MM.1S (cell line): ENCODE data around the gene SATB2.

Source experiments
- DNase-seq: peaks from one replicate; pipeline ENCODE4 v3.0.0-alpha.2; 2015
- H2AFZ ChIP-seq: fragments of 300-600 bp; sonication (generic); 2 replicates; pipeline ENCODE4 v1.6.0; 2016; ENCODE audit warnings: antibody characterized with exemption, low read length
- H3F3A ChIP-seq: fragments of 300-600 bp; sonication (generic); 2 replicates; pipeline ENCODE4 v1.6.1; 2016; ENCODE audit warnings: mild to moderate bottlenecking, antibody characterized with exemption, low read length, moderate library complexity, mixed read lengths; ENCODE audit not compliant: insufficient read depth
- H3K27ac ChIP-seq: fragments of 300-600 bp; sonication (generic); 2 replicates; pipeline ENCODE4 v1.5.1; 2016; ENCODE audit warnings: mild to moderate bottlenecking, low read length
- H3K27me3 ChIP-seq: fragments of 300-600 bp; sonication (generic); replicated peaks from 2 replicates; pipeline ENCODE4 v1.6.0; 2016; ENCODE audit warnings: low read length; ENCODE audit not compliant: insufficient read depth
- H3K36me3 ChIP-seq: fragments of 300-600 bp; sonication (generic); replicated peaks from 2 replicates; pipeline ENCODE4 v1.6.1; 2016; ENCODE audit warnings: mild to moderate bottlenecking, low read length, mixed read lengths; ENCODE audit not compliant: insufficient read depth
- H3K4me1 ChIP-seq: fragments of 300-600 bp; sonication (generic); 2 replicates; pipeline ENCODE4 v1.6.1; 2016; ENCODE audit warnings: low read length, mixed read lengths
- H3K4me2 ChIP-seq: fragments of 300-600 bp; sonication (generic); 2 replicates; pipeline ENCODE4 v1.6.0; 2016; ENCODE audit warnings: low read depth, low read length
- H3K4me3 ChIP-seq: fragments of 300-600 bp; sonication (generic); 2 replicates; pipeline ENCODE4 v1.5.1; 2016; ENCODE audit warnings: low read length, mixed read lengths
- H3K79me2 ChIP-seq: fragments of 300-600 bp; sonication (generic); 2 replicates; pipeline ENCODE4 v1.6.1; 2016; ENCODE audit warnings: mixed run types, low read length, mixed read lengths
- H3K9ac ChIP-seq: fragments of 300-600 bp; sonication (generic); 2 replicates; pipeline ENCODE4 v1.6.1; 2016; ENCODE audit warnings: low read length, mixed read lengths
- H3K9me2 ChIP-seq: fragments of 300-600 bp; sonication (generic); replicated peaks from 2 replicates; pipeline ENCODE4 v1.6.1; 2016; ENCODE audit warnings: mild to moderate bottlenecking, low read length, mixed read lengths; ENCODE audit not compliant: insufficient read depth
- H3K9me3 ChIP-seq: fragments of 300-600 bp; sonication (generic); replicated peaks from 2 replicates; pipeline ENCODE4 v1.6.1; 2016; ENCODE audit warnings: mild to moderate bottlenecking, low read length, mixed read lengths; ENCODE audit not compliant: insufficient read depth
- H4K20me1 ChIP-seq: fragments of 300-600 bp; sonication (generic); 2 replicates; pipeline ENCODE4 v1.6.1; 2016; ENCODE audit warnings: mild to moderate bottlenecking, low read length, moderate library complexity, mixed read lengths; ENCODE audit not compliant: insufficient read depth
- EZH2 ChIP-seq: fragments of 300-600 bp; sonication (generic); optimal IDR thresholded peaks from 2 replicates; pipeline ENCODE3; 2017; ENCODE audit warnings: low read depth, mild to moderate bottlenecking, antibody characterized with exemption, low read length, mixed read lengths
- EZH2phosphoT487 ChIP-seq: fragments of 300-600 bp; sonication (generic); IDR thresholded peaks from 2 replicates; pipeline ENCODE4 v1.6.1; 2018; ENCODE audit warnings: antibody characterized with exemption, low read length
- TF ChIP-seq, protein P1 (sequence below): fragments of 300-600 bp; sonication (generic); IDR thresholded peaks from 2 replicates; pipeline ENCODE4 v1.5.1; 2016; ENCODE audit warnings: antibody characterized with exemption, low read length, mixed read lengths

Gene SATB2

GRCh38 chr2:199446996-199447576 lies 10.7 kb downstream of the SATB2 start:
- no peak overlapping the region for H3K4me2 ChIP-seq
- H3K27me3 ChIP-seq, result no peaks in the 10 kb centered on the region
- no peak overlapping the region for H2AFZ ChIP-seq
- H3K9me2 ChIP-seq, result no peaks in the 10 kb centered on the region
- H3K4me1 ChIP-seq, result no peaks in the 10 kb centered on the region
- no peak for DNase-seq
- H3K9ac ChIP-seq, result no peak overlapping the region
- TF ChIP-seq, protein P1, sequence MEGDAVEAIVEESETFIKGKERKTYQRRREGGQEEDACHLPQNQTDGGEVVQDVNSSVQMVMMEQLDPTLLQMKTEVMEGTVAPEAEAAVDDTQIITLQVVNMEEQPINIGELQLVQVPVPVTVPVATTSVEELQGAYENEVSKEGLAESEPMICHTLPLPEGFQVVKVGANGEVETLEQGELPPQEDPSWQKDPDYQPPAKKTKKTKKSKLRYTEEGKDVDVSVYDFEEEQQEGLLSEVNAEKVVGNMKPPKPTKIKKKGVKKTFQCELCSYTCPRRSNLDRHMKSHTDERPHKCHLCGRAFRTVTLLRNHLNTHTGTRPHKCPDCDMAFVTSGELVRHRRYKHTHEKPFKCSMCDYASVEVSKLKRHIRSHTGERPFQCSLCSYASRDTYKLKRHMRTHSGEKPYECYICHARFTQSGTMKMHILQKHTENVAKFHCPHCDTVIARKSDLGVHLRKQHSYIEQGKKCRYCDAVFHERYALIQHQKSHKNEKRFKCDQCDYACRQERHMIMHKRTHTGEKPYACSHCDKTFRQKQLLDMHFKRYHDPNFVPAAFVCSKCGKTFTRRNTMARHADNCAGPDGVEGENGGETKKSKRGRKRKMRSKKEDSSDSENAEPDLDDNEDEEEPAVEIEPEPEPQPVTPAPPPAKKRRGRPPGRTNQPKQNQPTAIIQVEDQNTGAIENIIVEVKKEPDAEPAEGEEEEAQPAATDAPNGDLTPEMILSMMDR, result no peak
- no peak for TF ChIP-seq EZH2phosphoT487
- no peak for TF ChIP-seq EZH2
- H4K20me1 ChIP-seq, result no peaks in the 10 kb centered on the region
- no peaks in the 10 kb centered on the region for H3K9me3 ChIP-seq
- no peak overlapping the region for H3K4me3 ChIP-seq
- H3F3A ChIP-seq, result no peaks in the 10 kb centered on the region
- no peak overlapping the region for H3K27ac ChIP-seq
- H3K36me3 ChIP-seq, result no peaks in the 10 kb centered on the region
- no peaks in the 10 kb centered on the region for H3K79me2 ChIP-seq

GRCh38 chr2:199444749-199445148 lies 13.0 kb downstream of the SATB2 start:
- Histone ChIP-seq H3K79me2 (no peaks in the 10 kb centered on the region), H3F3A (no peaks in the 10 kb centered on the region), H3K4me2 (no peak overlapping the region), H3K4me3 (no peak overlapping the region), H3K36me3 (no peaks in the 10 kb centered on the region), H3K9me3 (no peaks in the 10 kb centered on the region), H4K20me1 (no peaks in the 10 kb centered on the region), H3K27me3 (no peaks in the 10 kb centered on the region), H3K27ac (no peak overlapping the region), H3K9ac (no peak overlapping the region), H2AFZ (no peak overlapping the region), H3K4me1 (no peaks in the 10 kb centered on the region), H3K9me2 (no peaks in the 10 kb centered on the region)
- TF ChIP-seq EZH2 (no peak), EZH2phosphoT487 (no peak)
- TF ChIP-seq, protein P1, result no peak
- DNase-seq, result no peak

DNA sequence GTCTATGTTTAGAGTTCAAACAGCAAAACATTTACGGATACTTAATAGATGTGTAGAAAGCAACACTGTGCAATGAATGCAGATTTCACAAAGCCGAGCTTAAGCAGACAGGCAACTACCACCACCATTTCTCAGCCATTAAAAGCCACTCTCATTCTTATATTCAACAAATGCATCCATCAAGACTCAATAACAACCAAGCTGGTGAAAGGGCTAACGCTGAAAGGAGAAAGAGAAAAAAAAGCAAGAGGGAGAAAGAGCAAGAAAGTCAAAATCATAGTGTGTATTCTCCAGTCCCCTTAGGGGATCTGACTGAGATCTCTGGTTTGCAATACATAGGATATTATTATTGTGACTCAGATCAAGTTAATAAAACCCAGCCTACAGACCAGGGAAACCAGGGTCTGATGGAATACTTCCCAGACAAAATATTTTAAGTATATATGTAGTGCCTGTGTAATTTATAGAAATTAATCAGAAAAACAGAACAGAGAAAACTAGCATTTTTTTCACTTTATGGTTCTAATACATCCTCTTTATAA lies 14.1 kb downstream of the SATB2 start:
- no peaks in the 10 kb centered on the region for H3K9me2 ChIP-seq
- no peaks in the 10 kb centered on the region for H3K36me3 ChIP-seq
- H3K9me3 ChIP-seq, result no peaks in the 10 kb centered on the region
- H4K20me1 ChIP-seq, result no peaks in the 10 kb centered on the region
- DNase-seq, result no peak
- no peaks in the 10 kb centered on the region for H3F3A ChIP-seq
- H3K79me2 ChIP-seq, result no peaks in the 10 kb centered on the region
- no peak overlapping the region for H2AFZ ChIP-seq
- H3K4me3 ChIP-seq, result no peak overlapping the region
- H3K27me3 ChIP-seq, result no peaks in the 10 kb centered on the region
- no peak overlapping the region for H3K27ac ChIP-seq
- no peak overlapping the region for H3K4me2 ChIP-seq
- H3K9ac ChIP-seq, result no peak overlapping the region
- TF ChIP-seq EZH2 (no peak), EZH2phosphoT487 (no peak)
- no peaks in the 10 kb centered on the region for H3K4me1 ChIP-seq

DNA sequence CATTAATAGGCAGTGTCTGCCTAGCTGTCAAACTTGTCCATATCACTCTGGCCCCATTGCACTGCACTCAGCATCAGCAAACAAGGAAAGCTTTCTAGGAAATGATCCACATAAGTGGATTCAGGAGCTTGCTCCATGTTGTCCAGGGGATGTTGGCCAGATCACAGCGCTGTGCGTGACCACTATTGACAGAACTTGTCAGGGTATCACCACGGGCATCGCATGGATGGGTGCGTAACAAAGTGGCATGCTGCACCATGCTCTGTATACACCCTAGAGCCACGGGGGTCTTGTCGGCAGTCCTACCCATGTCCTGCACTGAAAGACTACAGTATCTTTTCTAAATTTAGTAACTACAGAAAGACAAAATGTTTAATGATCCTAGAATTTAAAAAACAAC lies 15.6 kb downstream of the SATB2 start:
- Histone ChIP-seq H4K20me1 (no peaks in the 10 kb centered on the region), H3K4me2 (no peak overlapping the region), H3K79me2 (no peaks in the 10 kb centered on the region), H3K36me3 (no peaks in the 10 kb centered on the region), H3K9me3 (no peaks in the 10 kb centered on the region), H3K27ac (no peak overlapping the region), H3K9ac (no peak overlapping the region), H3K9me2 (no peaks in the 10 kb centered on the region), H3F3A (no peaks in the 10 kb centered on the region), H3K4me1 (no peaks in the 10 kb centered on the region), H3K27me3 (no peaks in the 10 kb centered on the region), H2AFZ (no peak overlapping the region), H3K4me3 (no peak overlapping the region)
- TF ChIP-seq EZH2 (no peak), EZH2phosphoT487 (no peak)
- TF ChIP-seq, protein P1, result no peak
- no peak for DNase-seq
